ENCODE results near the gene MKLN1. TPM values are rescaled to one million over a fixed set of nuclear protein-coding genes. Genes with fewer than 3 reads are reported as not detected.

MKLN1 gene
- total and polyA plus RNA-seq, 2 of the 4 experiments (the other 2 are of a cell fraction), result 17.5 to 52.0 TPM

Other genes with a start within 250 kb of the MKLN1 start
- gene PODXL, start 228.8 kb downstream of the MKLN1 start, total RNA-seq (2012; rRNA removed), result 1.3 and 1.4 TPM in 2 replicates
- gene PODXL, start 228.8 kb downstream of the MKLN1 start, polyA plus RNA-seq (2012; rRNA removed), result 3.8 and 4.2 TPM in 2 replicates